Glutamatergic neuron (in vitro differentiated cells): Measurements from ENCODE around the gene IL4. TPM values are rescaled to one million over a fixed set of nuclear protein-coding genes. Genes with fewer than 3 reads are reported as not detected.

Experiments used
- DNase-seq: peaks from one replicate; pipeline ENCODE4 v3.0.0; 2022
- H3K27ac Mint-ChIP-seq: one replicate; pipeline ENCODE4 v1.8.0; 2020; ENCODE audit warnings: mild to moderate bottlenecking, mixed read lengths, inconsistent platforms; ENCODE audit not compliant: unreplicated experiment
- H3K27me3 Mint-ChIP-seq: one replicate; pipeline ENCODE4 v1.8.0; 2020; ENCODE audit warnings: mild to moderate bottlenecking, moderate library complexity, mixed read lengths, inconsistent platforms; ENCODE audit not compliant: unreplicated experiment
- H3K36me3 Mint-ChIP-seq: one replicate; pipeline ENCODE4 v1.8.0; 2020; ENCODE audit warnings: mild to moderate bottlenecking, mixed read lengths, inconsistent platforms; ENCODE audit not compliant: unreplicated experiment
- H3K4me1 Mint-ChIP-seq: one replicate; pipeline ENCODE4 v1.8.0; 2020; ENCODE audit warnings: mild to moderate bottlenecking, low read depth, mixed read lengths, inconsistent platforms; ENCODE audit not compliant: unreplicated experiment
- H3K4me3 Mint-ChIP-seq: one replicate; pipeline ENCODE4 v1.8.0; 2020; ENCODE audit warnings: mild to moderate bottlenecking, mixed read lengths, inconsistent platforms; ENCODE audit not compliant: unreplicated experiment
- H3K9me3 Mint-ChIP-seq: one replicate; pipeline ENCODE4 v1.8.0; 2020; ENCODE audit warnings: mild to moderate bottlenecking, moderate library complexity, mixed read lengths, inconsistent platforms; ENCODE audit not compliant: unreplicated experiment
- CTCF ChIP-seq: fragments of 200-600 bp; sonication (generic); IDR thresholded peaks from one replicate; pipeline ENCODE4 v1.5.0; 2021; ENCODE audit not compliant: partially characterized antibody, unreplicated experiment
- total RNA-seq: library from RNA; stranded (reverse); fragmentation: NEBNext Ultra II Directional; extraction: Animal tissue kit (Norgen Biotek cat#: 25700); gene quantifications from one replicate; pipeline ENCODE4 v1.2.1, GENCODE V29; 2021; ENCODE audit not compliant: unreplicated experiment

Gene IL4
- total RNA-seq, 1 donor from 2014 or later: not detected

- peaks cover 4% of the 10 kb centered on the region for H3K27me3 Mint-ChIP-seq
- no peak overlapping the region for H3K27ac Mint-ChIP-seq
- H3K4me3 Mint-ChIP-seq: no peak overlapping the region
- no peak for TF ChIP-seq CTCF
- no peak for DNase-seq
- peaks cover 5% of the 10 kb centered on the region for H3K9me3 Mint-ChIP-seq
- no peaks in the 10 kb centered on the region for H3K4me1 Mint-ChIP-seq
- peaks cover 13% of the 10 kb centered on the region for H3K36me3 Mint-ChIP-seq
Measured at GRCh38 chr5:132641841-132642240, 31.9 kb upstream of the IL4 start.

- TF ChIP-seq CTCF: no peak
- DNase-seq: no peak
- no peak overlapping the region for H3K4me3 Mint-ChIP-seq
- H3K27me3 Mint-ChIP-seq: peaks cover 6% of the 10 kb centered on the region
- no peak overlapping the region for H3K27ac Mint-ChIP-seq
- H3K4me1 Mint-ChIP-seq: no peaks in the 10 kb centered on the region
- H3K36me3 Mint-ChIP-seq: peaks cover 28% of the 10 kb centered on the region
- peaks cover 11% of the 10 kb centered on the region for H3K9me3 Mint-ChIP-seq
Measured at GRCh38 chr5:132644177-132644576, 29.6 kb upstream of the IL4 start.

- H3K9me3 Mint-ChIP-seq: peaks cover 11% of the 10 kb centered on the region
- H3K27me3 Mint-ChIP-seq: peaks cover 6% of the 10 kb centered on the region
- no peaks in the 10 kb centered on the region for H3K4me1 Mint-ChIP-seq
- no peak overlapping the region for H3K27ac Mint-ChIP-seq
- no peak for TF ChIP-seq CTCF
- DNase-seq: no peak
- H3K4me3 Mint-ChIP-seq: no peak overlapping the region
- peaks cover 28% of the 10 kb centered on the region for H3K36me3 Mint-ChIP-seq
Measured at GRCh38 chr5:132646583-132647266, 27.1 kb upstream of the IL4 start.

- TF ChIP-seq CTCF: no peak
- Mint-ChIP-seq H3K27ac (no peak overlapping the region), H3K9me3 (peaks cover 11% of the 10 kb centered on the region), H3K4me1 (no peaks in the 10 kb centered on the region), H3K36me3 (peaks cover 28% of the 10 kb centered on the region), H3K27me3 (peaks cover 6% of the 10 kb centered on the region), H3K4me3 (no peak overlapping the region)
- DNase-seq: no peak
Measured at GRCh38 chr5:132647473-132647872, 26.3 kb upstream of the IL4 start.

GRCh38 chr5:132648355-132648754 lies 25.4 kb upstream of the IL4 start:
- Mint-ChIP-seq H3K4me3 (no peak overlapping the region), H3K27ac (no peak overlapping the region), H3K4me1 (peaks cover under 1% of the 10 kb centered on the region), H3K9me3 (peaks cover 11% of the 10 kb centered on the region), H3K36me3 (peaks cover 28% of the 10 kb centered on the region), H3K27me3 (peaks cover 6% of the 10 kb centered on the region)
- no peak for DNase-seq
- TF ChIP-seq CTCF: no peak
